AG08395 (cell line): ENCODE data around the gene DMPK.
"Not testable (repeated sequence)": the region's sequence is repeated elsewhere in the genome, so short reads cannot be mapped to it uniquely, and the experiment has no call there.

Experiments used
- DNase-seq: peaks from one replicate; pipeline ENCODE4 v3.0.0; 2012; ENCODE audit warnings: mixed read lengths, low spot score

DMPK gene

GRCh38 chr19:45769821-45770191 is 12.5 kb downstream of the DMPK start:
- DNase-seq: no peak

GRCh38 chr19:45768984-45769782 is 13.1 kb downstream of the DMPK start, which contains the start of gene SIX5:
Gene SIX5, minus strand, starts transcription at chr19:45769252. Its CDS starts 408 bp downstream, at chr19:45768844.
- DNase-seq: peak; percentile 98

- DNase-seq: no peak
Observed at GRCh38 chr19:45768655-45768983, 13.7 kb downstream of the DMPK start.

GRCh38 chr19:45767881-45768654 is 14.2 kb downstream of the DMPK start:
- DNase-seq: no peak

- peak; percentile 79 for DNase-seq
Observed at GRCh38 chr19:45767410-45767880, 14.8 kb downstream of the DMPK start.

GRCh38 chr19:45766869-45767346 is 15.4 kb downstream of the DMPK start:
- DNase-seq: no peak

GRCh38 chr19:45766296-45766868 is 15.9 kb downstream of the DMPK start:
- no peak for DNase-seq

GRCh38 chr19:45765702-45766295 is 16.5 kb downstream of the DMPK start:
- no peak for DNase-seq

GRCh38 chr19:45764945-45765701 is 17.2 kb downstream of the DMPK start:
- DNase-seq: no peak

- no peak for DNase-seq
Observed at GRCh38 chr19:45764475-45764874, 17.8 kb downstream of the DMPK start.

- no peak for DNase-seq
Observed at GRCh38 chr19:45763691-45764294, 18.5 kb downstream of the DMPK start.

GRCh38 chr19:45762870-45763631 is 19.2 kb downstream of the DMPK start:
- DNase-seq: no peak

GRCh38 chr19:45761714-45762113 is 20.6 kb downstream of the DMPK start:
- no peak for DNase-seq

- no peak for DNase-seq
Observed at GRCh38 chr19:45758921-45759320, 23.4 kb downstream of the DMPK start.

GRCh38 chr19:45757695-45758094 is 24.6 kb downstream of the DMPK start:
- DNase-seq: no peak

GRCh38 chr19:45754323-45754722 is 28.0 kb downstream of the DMPK start:
- no peak for DNase-seq

- no peak for DNase-seq
Observed at GRCh38 chr19:45753548-45753947, 28.7 kb downstream of the DMPK start.

- no peak for DNase-seq
Observed at GRCh38 chr19:45752639-45753038, 29.7 kb downstream of the DMPK start.

GRCh38 chr19:45751483-45751882 is 30.8 kb downstream of the DMPK start:
- DNase-seq: not testable (repeated sequence)

GRCh38 chr19:45747513-45747912 is 34.8 kb downstream of the DMPK start:
- DNase-seq: no peak
